Activated CD4-positive, alpha-beta T cell treated with anti-CD3 and anti-CD28 coated beads for 24 hours (primary cell): ENCODE data around the gene TK2.
"Not testable (repeated sequence)": the region's sequence is repeated elsewhere in the genome, so short reads cannot be mapped to it uniquely, and the experiment has no call there.

Source experiments
- DNase-seq, 2 donors: peaks; one replicate each; pipeline ENCODE4 v3.0.0-alpha.2; 2020; ENCODE audit warnings: low read depth in 2 of 2

The TK2 gene

GRCh38 chr16:66503030-66503429 is 46.9 kb downstream of the TK2 start:
- no peak for DNase-seq

DNA sequence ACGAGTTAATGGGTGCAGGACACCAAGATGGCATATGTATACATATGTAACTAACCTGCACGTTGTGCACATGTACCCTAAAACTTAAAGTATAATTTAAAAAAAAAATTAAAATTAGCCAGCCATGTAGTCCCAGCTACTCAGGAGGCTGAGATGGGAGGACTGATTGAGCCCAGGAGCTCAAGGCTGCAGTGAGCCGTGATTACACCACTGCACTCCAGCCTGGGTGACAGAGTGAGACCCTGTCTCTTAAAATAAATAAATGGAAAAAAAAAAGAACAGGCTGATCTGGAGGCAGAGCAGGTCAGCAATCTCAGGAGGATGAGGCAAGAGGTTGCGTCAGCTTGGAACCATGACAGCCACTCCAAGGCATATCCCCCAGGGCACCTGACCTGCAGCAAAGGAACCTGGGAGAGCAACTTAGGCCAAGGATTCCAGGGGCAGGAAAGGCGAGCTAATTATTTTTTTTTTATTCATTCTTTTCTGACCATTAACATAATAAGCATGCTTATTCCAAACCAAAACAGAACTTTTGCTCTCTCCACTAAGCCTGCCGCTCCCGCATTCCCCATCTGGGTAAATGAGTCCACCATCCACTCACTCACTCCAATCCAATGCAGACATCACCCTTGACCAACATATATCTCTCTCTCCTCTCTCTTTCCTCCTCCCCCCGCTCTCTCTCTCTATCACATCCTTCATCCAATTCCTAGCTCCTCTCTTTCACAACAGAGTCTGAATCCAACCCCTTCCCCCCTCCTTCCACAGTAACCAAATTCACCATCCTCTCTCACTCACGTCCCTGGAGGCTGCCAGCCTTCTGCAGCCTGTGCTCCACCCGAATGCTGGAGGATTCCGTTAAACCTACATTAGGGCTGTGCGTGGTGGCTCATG is 47.7 kb downstream of the TK2 start:
- DNase-seq, result no peak

DNA sequence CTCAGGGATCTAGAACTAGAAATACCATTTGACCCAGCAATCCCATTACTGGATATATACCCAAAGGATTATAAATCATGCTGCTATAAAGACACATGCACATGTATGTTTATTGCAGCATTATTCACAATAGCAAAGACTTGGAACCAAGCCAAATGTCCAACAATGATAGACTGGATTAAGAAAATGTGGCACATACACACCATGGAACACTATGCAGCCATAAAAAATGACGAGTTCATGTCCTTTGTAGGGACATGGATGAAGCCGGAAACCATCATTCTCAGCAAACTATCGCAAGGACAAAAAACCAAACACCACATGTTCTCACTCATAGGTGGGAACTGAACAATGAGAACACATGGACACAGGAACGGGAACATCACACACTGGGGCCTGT is 48.4 kb downstream of the TK2 start:
- DNase-seq, result not testable (repeated sequence)

DNA sequence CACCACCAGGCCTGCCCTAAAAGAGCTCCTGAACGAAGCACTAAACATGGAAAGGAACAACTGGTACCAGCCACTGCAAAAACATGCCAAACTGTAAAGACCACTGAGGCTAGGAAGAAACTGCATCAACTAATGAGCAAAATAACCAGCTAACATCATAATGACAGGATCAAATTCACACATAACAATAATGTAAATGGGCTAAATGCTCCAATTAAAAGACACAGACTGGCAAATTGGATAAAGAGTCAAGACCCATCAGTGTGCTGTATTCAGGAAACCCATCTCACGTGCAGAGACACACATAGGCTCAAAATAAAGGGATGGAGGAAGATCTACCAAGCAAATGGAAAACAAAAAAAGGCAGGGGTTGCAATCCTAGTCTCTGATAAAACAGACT is 52.0 kb downstream of the TK2 start:
- DNase-seq, result not testable (repeated sequence)

DNA sequence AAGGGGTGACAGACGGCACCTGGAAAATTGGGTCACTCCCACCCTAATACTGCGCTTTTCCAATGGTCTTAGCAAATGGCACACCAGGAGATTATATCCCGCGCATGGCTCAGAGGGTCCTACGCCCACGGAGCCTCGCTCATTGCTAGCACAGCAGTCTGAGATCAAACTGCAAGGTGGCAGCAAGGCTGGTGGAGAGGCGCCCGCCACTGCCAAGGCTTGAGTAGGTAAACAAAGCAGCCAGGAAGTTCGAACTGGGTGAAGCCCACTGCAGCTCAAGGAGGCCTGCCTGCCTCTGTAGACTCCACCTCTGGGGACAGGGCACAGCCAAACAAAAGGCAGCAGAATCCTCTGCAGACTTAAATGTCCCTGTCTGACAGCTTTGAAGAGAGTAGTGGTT is 53.7 kb downstream of the TK2 start:
- not testable (repeated sequence) for DNase-seq

DNA sequence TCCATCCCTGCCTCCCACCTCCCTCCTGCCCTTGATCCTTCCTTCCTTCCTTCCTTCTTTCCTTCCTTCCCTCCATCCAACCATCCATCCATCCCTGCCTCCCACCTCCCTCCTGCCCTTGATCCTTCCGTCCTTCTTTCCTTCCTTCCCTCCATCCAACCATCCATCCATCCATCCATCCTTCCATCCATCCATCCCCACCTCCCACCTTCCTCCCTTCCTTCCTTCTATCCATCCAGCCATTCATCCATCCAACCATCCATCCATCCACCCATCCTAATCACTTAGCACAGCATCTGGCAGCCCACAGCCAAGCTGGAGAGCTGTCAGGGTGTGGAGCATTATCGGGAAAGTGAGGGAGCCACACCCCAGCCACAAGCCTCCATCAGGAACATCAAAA is 54.5 kb downstream of the TK2 start:
- DNase-seq, result no peak

DNA sequence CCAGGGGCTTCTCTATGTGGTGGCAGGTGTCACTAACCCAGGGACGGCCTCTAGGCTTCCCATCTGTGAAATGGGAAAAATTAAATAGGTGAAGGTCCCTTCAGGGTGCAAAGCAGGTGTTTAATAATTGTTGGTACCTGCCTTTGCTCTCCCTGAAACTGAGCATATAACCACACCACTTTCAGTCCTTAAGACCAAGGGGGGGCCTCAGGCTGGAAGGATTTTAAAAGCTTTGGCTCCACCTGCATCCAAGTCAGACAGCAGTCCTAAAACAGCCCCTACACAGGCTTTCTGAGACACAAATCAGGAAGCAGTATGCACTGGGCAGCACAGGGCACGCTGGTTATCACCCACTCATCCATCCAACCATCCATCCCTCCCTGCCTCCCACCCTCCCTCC is 55.0 kb downstream of the TK2 start:
- DNase-seq, result no peak

GRCh38 chr16:66493490-66494401 is 56.2 kb downstream of the TK2 start:
- DNase-seq, result no peak

- no peak for DNase-seq
These were observed 58.2 kb downstream of the TK2 start for GRCh38 chr16:66491716-66492064.

DNA sequence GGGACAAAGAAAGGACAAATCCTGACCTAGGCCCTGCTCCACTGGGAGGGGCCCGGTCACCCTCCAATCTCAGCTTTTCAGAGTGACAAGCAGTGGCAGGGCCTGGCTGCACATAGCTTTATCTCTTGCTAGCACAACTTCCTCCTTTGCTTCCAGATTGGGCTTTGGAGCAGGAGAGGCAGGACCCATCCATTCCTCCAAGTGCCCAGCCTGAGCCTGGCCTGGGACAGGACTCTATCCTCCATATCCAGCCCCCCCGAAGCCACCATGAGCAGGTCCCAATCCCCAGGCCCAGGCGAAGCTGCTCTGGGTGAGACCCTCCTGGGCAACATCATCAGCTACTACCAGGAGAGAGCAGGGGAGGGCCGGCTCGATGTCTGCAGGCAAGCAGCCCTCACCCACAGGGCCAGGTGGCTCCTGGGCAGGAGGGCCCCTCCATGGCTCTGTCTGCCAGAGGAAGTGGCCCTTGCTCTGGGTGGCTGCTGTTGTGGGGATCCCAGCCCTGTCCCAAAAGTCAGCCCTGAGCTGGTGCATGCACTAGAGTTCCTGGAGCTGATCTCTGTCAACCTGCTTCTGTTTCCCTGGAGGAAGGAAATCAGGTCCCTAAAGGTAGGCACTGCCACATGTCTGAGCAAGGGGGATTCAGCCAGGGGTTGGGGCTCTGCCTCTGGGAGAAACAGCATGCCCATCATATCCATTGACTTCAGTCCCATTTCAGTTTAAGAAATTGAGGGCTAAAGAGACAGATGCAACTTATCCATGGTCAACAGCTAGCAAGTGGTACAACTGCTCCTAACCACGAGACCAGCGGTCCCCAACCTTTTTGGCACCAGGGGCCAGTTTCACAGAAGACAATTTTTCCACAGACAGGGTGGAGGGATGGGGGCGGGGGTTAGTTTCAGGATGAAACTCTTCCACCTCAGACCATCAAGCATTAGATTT is 58.9 kb downstream of the TK2 start:
- no peak for DNase-seq

GRCh38 chr16:66489818-66490217 is 60.1 kb downstream of the TK2 start:
- no peak for DNase-seq

DNA sequence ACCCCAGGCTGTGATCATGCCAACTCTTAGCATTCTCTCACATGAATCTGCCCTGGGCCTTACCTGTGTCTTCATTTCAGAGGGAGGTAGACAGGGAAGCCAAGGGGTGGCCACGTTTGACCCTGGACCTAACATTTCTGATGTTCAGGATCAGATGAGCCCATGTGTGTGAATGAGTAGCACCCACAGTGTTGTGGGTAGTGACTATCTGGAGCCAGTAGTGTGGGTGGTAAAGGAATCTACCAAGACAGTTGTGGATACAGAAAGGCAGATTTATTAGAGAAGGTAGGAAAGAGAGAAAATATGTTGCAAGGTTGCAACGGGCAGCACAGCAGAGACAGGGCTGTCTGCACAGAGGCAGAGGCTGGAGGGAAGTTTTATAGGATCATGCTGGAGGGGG is 60.5 kb downstream of the TK2 start:
- no peak for DNase-seq

DNA sequence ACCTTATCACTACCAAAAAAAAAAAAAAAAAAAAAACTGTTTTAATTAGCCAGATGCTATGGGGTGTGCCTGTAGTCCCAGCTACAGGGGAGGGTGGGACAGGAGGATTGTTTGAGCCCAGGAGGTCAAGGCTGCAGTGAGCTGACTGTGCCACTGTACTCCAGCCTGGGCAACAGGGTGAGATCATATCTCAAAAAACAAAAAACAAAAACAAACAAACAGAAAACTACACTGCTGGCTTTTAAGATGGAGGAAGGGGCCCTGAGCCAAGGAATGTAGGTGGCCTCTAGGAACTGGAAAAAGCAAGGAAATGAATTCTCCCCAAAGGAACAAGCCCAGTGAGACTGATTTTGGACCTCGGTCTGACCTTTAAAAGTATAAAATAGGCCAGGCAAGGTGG is 61.4 kb downstream of the TK2 start:
- DNase-seq, result no peak

GRCh38 chr16:66487580-66488275 is 62.2 kb downstream of the TK2 start:
- no peak for DNase-seq

GRCh38 chr16:66486773-66487579 is 62.9 kb downstream of the TK2 start:
- no peak for DNase-seq

- no peak for DNase-seq
These were observed 63.6 kb downstream of the TK2 start for GRCh38 chr16:66486199-66486772.

DNA sequence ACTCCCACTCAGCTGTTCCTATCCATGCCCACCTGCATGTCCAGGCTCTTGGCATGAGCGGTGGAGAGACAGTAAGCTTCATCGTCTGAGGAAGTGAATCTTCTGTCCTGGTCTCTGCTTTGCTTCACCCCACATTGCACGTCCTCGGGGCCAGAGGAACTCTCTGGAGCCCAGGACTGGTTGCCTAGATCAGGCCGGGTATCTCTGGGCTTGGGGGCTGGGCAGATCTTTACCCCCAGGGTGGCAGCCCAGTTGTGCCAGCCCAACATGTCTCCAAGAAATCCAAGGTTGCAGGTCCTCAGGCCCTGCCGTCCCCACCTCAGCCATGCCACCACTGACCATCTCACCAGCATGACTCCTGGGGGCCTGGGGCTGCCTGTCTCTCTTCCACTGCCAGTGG is 64.5 kb downstream of the TK2 start:
- DNase-seq, result no peak

DNA sequence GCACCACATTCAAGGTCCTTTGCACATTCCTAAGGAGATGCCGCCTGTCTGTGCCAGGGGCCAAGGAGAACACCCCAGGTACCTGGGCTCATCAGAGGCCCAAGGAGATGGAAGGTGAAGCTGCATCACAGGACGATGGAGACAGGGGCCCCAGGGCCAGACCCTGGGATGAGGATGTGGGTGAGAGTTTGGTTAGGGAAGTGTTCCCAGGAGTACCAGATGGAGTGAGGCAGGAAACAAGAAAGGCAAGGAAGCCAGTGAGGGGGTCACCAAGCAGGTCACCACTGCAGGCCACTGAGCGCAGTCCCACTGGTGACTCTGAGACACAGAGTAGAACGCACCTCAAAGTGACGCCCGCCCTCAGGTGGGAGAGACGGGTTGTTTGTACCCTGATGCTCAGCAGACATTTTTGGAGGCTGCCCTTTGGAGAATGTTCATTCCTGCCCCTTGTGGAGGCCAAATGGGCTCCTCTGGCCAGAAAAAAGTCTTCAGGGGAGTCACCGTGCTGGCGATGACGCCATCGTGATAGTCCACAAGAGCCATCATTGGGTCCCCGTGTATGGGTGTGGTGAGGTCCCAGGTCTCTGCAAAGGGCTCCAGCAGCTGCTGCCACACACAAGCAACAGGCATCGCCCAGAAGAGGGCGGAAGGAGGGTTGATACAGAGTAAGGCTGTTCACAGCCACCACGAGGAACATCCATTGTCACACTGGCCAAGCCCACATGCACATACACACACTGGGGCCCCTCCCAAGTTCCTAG is 65.3 kb downstream of the TK2 start:
- DNase-seq, result no peak
